ENCODE measurements around the gene UCKL1.
A peak's percentile ranks its signal among the peaks of the same experiment; 100 is the strongest.

UCKL1 gene

DNA sequence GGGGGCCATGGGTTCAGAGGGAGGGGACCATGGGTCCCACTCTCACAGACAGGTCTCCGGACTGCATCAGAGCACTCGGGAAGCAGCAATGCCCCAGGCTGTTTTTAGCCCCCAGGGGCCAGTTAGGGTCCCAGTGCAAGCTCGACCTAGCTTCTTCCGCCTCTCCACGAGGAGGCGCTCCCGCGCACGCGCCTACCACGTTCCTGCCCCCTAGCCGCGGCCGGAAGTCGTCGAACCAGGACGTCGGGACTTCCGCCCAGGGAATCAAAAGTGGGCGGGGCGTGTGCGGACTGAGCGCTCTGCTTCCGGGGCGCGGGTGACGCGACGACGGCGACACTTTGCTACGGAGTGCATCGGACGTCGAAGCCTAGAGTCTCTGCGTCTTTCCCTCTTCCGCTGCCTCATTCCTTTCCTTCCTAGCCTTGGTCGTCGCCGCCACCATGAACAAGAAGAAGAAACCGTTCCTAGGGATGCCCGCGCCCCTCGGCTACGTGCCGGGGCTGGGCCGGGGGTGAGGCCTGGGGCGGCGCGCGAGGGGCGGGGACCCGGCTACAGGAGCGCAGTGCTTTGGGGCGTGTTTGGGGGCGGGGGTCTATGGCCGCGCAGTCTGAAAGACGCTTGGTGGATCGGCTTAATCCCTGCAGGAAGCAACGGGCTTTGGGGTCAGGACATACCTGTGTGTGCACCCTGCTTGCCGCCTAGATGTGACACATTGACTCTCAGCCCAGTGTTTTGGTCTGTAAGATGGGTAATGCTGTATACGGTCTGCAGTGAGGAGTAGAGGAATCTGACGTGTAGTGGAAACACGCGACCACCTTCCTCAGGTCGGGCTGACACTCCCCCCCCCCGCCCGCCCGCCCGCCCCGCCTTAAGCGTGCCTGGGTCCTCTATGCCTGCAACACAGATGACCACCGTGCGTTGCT lies 24.9 kb upstream of the UCKL1 start, which contains the start of gene PRPF6:
Gene PRPF6, plus strand, starts transcription at position 327 of the 923 bp plus-strand sequence. Its CDS starts 114 bp downstream, at position 441.
- TF ChIP-seq, protein P1, sequence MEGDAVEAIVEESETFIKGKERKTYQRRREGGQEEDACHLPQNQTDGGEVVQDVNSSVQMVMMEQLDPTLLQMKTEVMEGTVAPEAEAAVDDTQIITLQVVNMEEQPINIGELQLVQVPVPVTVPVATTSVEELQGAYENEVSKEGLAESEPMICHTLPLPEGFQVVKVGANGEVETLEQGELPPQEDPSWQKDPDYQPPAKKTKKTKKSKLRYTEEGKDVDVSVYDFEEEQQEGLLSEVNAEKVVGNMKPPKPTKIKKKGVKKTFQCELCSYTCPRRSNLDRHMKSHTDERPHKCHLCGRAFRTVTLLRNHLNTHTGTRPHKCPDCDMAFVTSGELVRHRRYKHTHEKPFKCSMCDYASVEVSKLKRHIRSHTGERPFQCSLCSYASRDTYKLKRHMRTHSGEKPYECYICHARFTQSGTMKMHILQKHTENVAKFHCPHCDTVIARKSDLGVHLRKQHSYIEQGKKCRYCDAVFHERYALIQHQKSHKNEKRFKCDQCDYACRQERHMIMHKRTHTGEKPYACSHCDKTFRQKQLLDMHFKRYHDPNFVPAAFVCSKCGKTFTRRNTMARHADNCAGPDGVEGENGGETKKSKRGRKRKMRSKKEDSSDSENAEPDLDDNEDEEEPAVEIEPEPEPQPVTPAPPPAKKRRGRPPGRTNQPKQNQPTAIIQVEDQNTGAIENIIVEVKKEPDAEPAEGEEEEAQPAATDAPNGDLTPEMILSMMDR (conservative IDR thresholded peaks at IDR 0.05; ENCODE audit: control insufficient read depth, insufficient read depth, low read depth, low read length), result peak; percentile 74
- peak; percentile 93 for DNase-seq (ENCODE audit: low read depth)
- peak within 1 kb of the TSS; percentile 74 for H3K4me3 ChIP-seq (ENCODE audit: control insufficient read depth, low read depth, low read length)

DNA sequence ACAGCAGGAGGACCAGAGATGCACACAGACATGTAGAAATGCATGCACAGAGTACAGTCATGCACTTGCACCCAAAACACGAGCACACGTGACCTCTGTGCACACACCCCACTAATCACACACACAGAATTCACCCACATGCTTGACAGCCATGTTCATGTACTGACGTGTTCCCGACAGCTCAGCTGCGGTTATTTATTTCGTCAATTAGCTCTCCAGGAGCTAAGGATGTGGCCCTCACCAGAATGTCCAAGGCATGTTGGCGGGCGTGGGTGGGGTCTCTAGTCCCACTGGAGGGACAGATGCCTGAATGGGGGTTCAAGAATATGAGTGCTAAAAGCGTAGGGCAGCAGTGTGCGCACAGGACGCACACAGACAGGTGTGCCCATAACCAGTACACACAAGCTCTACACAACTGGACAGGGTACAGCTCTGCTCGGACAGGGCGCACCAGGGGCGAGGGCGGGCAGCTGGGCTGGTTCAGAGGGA lies 24.1 kb upstream of the UCKL1 start:
- peak; percentile 58 for DNase-seq (ENCODE audit: low read depth)
- TF ChIP-seq, protein P1 (conservative IDR thresholded peaks at IDR 0.05; ENCODE audit: control insufficient read depth, insufficient read depth, low read depth, low read length), result no peak
- peak overlapping the region; percentile 74 for H3K4me3 ChIP-seq (ENCODE audit: control insufficient read depth, low read depth, low read length)

- DNase-seq (ENCODE audit: low read depth), result no peak
- peak within 1 kb of the TSS; percentile 74 for H3K4me3 ChIP-seq (ENCODE audit: control insufficient read depth, low read depth, low read length)
- TF ChIP-seq, protein P1 (conservative IDR thresholded peaks at IDR 0.05; ENCODE audit: control insufficient read depth, insufficient read depth, low read depth, low read length), result no peak
Measured at GRCh38 chr20:63979557-63980316, 23.5 kb upstream of the UCKL1 start, which contains the start of gene SAMD10. Gene SAMD10, minus strand, starts transcription at chr20:63979642. Its CDS starts 175 bp downstream, at chr20:63979467.

GRCh38 chr20:63979229-63979556 lies 23.0 kb upstream of the UCKL1 start:
- DNase-seq (ENCODE audit: low read depth), result no peak
- TF ChIP-seq, protein P1 (conservative IDR thresholded peaks at IDR 0.05; ENCODE audit: control insufficient read depth, insufficient read depth, low read depth, low read length), result no peak
- H3K4me3 ChIP-seq (ENCODE audit: control insufficient read depth, low read depth, low read length), result peak overlapping the region; percentile 36

DNA sequence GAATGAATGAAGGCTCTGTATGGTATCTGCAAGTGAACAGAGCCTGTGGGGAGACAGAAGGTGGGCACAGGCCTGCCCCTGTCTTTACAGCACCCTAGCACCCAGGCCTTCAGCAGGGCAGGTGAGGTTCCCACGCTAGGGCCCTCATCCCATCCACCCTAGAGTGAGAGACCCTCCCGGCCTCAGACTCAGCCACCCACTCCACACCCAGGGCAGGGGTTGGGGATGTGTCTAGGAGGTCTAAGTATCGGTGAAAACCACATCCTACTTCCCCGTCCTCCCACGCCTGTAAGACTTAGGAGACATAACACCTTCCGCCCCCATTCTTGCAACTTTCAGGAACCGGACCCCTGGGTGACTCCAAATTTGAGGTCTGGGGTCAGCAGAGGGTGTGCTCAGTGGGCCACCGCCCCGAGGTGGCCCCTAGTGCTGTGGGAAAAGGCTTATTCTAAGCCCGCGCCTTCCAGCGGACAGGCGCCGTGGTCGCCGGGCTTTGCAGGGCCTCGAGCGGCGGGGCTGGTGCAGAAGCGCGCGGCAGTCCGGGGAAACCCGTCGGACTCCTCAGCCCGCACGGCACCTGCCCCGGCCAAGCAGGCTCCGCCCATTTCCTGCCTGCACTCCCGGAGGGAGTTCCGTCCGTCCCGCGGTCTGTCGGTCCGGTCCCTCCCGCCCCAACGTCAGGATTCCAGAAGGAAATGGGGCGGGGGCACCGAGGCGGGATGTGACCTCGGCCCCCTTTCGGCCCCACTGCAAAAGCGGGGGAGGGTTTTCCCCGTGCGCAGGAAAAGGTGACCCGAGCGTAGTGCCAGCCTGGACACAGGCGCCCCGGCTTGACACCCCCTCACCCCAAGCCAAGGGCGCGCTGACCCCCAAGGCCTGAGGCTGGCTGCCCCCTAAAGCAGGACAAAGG lies 22.4 kb upstream of the UCKL1 start:
- no peak for DNase-seq (ENCODE audit: low read depth)

More for the DNA sequence above, 22.4 kb upstream of the UCKL1 start:
- TF ChIP-seq, protein P1 (conservative IDR thresholded peaks at IDR 0.05; ENCODE audit: control insufficient read depth, insufficient read depth, low read depth, low read length), result no peak
- peak overlapping the region; percentile 36 for H3K4me3 ChIP-seq (ENCODE audit: control insufficient read depth, low read depth, low read length)
